Measurements from ENCODE around the gene SMC2.

DNA sequence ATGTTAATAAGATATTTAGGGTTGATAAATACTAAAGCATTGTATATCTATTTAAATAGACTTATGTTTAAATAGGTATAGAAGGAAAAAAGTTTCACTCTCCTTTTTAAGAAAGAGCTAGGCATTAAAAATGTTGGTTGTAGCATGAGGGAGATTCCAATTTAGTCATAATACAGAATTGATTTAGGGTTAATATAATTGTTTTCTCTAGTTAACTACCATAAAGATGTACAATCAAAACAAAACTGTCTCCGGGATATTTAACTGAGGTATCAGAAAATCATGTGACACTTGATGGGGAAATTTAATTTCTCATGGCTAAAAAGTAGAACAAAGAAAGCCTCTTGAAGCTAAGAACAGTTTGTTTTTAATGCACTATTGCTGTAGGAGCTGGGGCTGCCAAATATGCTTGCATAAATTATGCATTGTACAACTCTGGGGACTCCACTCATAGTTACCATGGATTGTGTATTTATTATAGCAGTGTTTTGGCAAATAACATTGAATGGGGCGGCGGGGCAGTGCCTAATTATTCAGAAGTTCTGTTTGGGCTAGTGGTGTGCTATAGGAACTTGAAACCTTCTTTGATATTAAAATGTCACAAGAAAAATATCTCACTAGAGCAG lies 44.2 kb downstream of the SMC2 start:
- TF ChIP-seq CTCF (conservative IDR thresholded peaks at IDR 0.05 in 1 of 2, IDR thresholded peaks at IDR 0.05 in 1 of 2; ENCODE audit: extremely low read depth in 1 of 2, insufficient read depth in 1 of 2, low read depth in 1 of 2, low read length in 2 of 2) (no peak), EZH2 (IDR thresholded peaks at IDR 0.05; ENCODE audit: borderline replicate concordance, low read length) (no peak)
